ENCODE measurements around the gene COL20A1.

GRCh38 chr20:63273635-63274380, 19.2 kb upstream of the COL20A1 start:
- TF ChIP-seq ZNF550 (CRISPR knock-in tag; IDR thresholded peaks at IDR 0.05; ENCODE audit: borderline replicate concordance) (no peak), WIZ (CRISPR knock-in tag; IDR thresholded peaks at IDR 0.05) (no peak)
- TF ChIP-seq, protein P1, sequence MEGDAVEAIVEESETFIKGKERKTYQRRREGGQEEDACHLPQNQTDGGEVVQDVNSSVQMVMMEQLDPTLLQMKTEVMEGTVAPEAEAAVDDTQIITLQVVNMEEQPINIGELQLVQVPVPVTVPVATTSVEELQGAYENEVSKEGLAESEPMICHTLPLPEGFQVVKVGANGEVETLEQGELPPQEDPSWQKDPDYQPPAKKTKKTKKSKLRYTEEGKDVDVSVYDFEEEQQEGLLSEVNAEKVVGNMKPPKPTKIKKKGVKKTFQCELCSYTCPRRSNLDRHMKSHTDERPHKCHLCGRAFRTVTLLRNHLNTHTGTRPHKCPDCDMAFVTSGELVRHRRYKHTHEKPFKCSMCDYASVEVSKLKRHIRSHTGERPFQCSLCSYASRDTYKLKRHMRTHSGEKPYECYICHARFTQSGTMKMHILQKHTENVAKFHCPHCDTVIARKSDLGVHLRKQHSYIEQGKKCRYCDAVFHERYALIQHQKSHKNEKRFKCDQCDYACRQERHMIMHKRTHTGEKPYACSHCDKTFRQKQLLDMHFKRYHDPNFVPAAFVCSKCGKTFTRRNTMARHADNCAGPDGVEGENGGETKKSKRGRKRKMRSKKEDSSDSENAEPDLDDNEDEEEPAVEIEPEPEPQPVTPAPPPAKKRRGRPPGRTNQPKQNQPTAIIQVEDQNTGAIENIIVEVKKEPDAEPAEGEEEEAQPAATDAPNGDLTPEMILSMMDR (CRISPR knock-in tag; IDR thresholded peaks at IDR 0.05), result no peak; the same call in 1 of the 2 replicates
